Umbilical cord (tissue), 2 donors: ENCODE results near the gene MTHFS. TPM values are rescaled to one million over a fixed set of nuclear protein-coding genes. Genes with fewer than 3 reads are reported as not detected.

Experiments used
- DNase-seq: peaks from one replicate; pipeline ENCODE4 v3.0.0-alpha.2; 2015; ENCODE audit warnings: low spot score
- total RNA-seq: library from RNA; depleted of rRNA; stranded (reverse); fragments of >200 nt; gene quantifications from one replicate; pipeline ENCODE4 v1.2.3, GENCODE V29; 2014; ENCODE audit warnings: low replicate concordance; ENCODE audit not compliant: insufficient read depth

Gene MTHFS
- total RNA-seq, 1 donor from 2014 or later = 15.4 TPM

GRCh38 chr15:79816571-79816970 lies 80.2 kb downstream of the MTHFS start:
- DNase-seq = no peak

- DNase-seq = no peak
Observed at GRCh38 chr15:79815468-79815867, 81.3 kb downstream of the MTHFS start.

- no peak for DNase-seq
Observed at GRCh38 chr15:79812541-79812940, 84.3 kb downstream of the MTHFS start.

GRCh38 chr15:79811406-79812405 lies 85.1 kb downstream of the MTHFS start:
- DNase-seq = peak; percentile 89

- DNase-seq = peak; percentile 56
Observed at GRCh38 chr15:79804838-79805237, 92.0 kb downstream of the MTHFS start.

GRCh38 chr15:79798311-79798710 lies 98.5 kb downstream of the MTHFS start:
- no peak for DNase-seq

Other genes with a start within 250 kb of the MTHFS start
- 5.1 TPM for gene BCL2A1, start 74.2 kb upstream of the MTHFS start, total RNA-seq
- gene ZFAND6, start 162.7 kb upstream of the MTHFS start, total RNA-seq = 180 TPM